ENCODE results near the gene NAALADL2. TPM values are rescaled to one million over a fixed set of nuclear protein-coding genes. Genes with fewer than 3 reads are reported as not detected.

The NAALADL2 gene
- total and polyA plus RNA-seq, 2 donors (not counting 3 experiments of a cell fraction or from before 2014, with no cell fraction given) = 1.1 to 4.0 TPM

GRCh38 chr3:174815750-174816149 is 43.4 kb upstream of the NAALADL2 start:
- Histone ChIP-seq H3K36me3 (ENCODE audit: control insufficient read depth in 2 of 2, extremely low read depth in 1 of 2, insufficient read depth in 2 of 2, low read length in 2 of 2) (no peaks in the 10 kb centered on the region), H4K20me1 (replicated peaks; ENCODE audit: control insufficient read depth, extremely low read depth, insufficient read depth, low read length) (no peaks in the 10 kb centered on the region), H3K9me3 (replicated peaks; ENCODE audit: control insufficient read depth, insufficient read depth, low read length) (no peaks in the 10 kb centered on the region), H2AFZ (ENCODE audit: low read depth, low read length) (no peak overlapping the region), H3K4me2 (ENCODE audit: insufficient read depth, low read length) (no peak overlapping the region), H3K79me2 (ENCODE audit: control insufficient read depth, insufficient read depth, low read length) (no peaks in the 10 kb centered on the region), H3K9me1 (replicated peaks; ENCODE audit: control insufficient read depth, extremely low read depth, insufficient read depth, low read length) (no peaks in the 10 kb centered on the region), H3K27ac (ENCODE audit: insufficient read depth, low read depth, low read length) (no peak overlapping the region), H3K4me1 (ENCODE audit: control insufficient read depth, extremely low read depth, insufficient read depth, low read length) (no peaks in the 10 kb centered on the region), H3K4me3 (replicated peaks in 1 of 3; ENCODE audit: insufficient read depth in 1 of 3, low read depth in 1 of 3, low read length in 3 of 3) (no peak overlapping the region), H3K27me3 (ENCODE audit: control insufficient read depth in 2 of 2, insufficient read depth in 2 of 2, low read length in 2 of 2) (no peaks in the 10 kb centered on the region), H3K9ac (replicated peaks; ENCODE audit: extremely low read depth, insufficient read depth, low read length) (no peak overlapping the region)
- TF ChIP-seq POLR2AphosphoS5 (IDR thresholded peaks at IDR 0.05; ENCODE audit: insufficient read depth, low read depth, low read length) (no peak), POLR2A (IDR thresholded peaks at IDR 0.05; ENCODE audit: low read depth, low read length) (no peak), JUN (IDR thresholded peaks at IDR 0.05; ENCODE audit: borderline replicate concordance, insufficient read depth, insufficient read length, low read depth) (no peak), FOS (IDR thresholded peaks at IDR 0.05; ENCODE audit: borderline replicate concordance, insufficient read depth, low read length) (no peak), EZH2 (IDR thresholded peaks at IDR 0.05; ENCODE audit: borderline replicate concordance, low read depth, low read length, severe bottlenecking) (no peak), MYC (IDR thresholded peaks at IDR 0.05; ENCODE audit: low read depth, low read length) (no peak), MAX (IDR thresholded peaks at IDR 0.05; ENCODE audit: insufficient read depth, insufficient read length) (no peak), GATA2 (IDR thresholded peaks at IDR 0.05; ENCODE audit: insufficient read depth, insufficient read length, low read depth, low read length) (no peak)
- TF ChIP-seq, protein P1, sequence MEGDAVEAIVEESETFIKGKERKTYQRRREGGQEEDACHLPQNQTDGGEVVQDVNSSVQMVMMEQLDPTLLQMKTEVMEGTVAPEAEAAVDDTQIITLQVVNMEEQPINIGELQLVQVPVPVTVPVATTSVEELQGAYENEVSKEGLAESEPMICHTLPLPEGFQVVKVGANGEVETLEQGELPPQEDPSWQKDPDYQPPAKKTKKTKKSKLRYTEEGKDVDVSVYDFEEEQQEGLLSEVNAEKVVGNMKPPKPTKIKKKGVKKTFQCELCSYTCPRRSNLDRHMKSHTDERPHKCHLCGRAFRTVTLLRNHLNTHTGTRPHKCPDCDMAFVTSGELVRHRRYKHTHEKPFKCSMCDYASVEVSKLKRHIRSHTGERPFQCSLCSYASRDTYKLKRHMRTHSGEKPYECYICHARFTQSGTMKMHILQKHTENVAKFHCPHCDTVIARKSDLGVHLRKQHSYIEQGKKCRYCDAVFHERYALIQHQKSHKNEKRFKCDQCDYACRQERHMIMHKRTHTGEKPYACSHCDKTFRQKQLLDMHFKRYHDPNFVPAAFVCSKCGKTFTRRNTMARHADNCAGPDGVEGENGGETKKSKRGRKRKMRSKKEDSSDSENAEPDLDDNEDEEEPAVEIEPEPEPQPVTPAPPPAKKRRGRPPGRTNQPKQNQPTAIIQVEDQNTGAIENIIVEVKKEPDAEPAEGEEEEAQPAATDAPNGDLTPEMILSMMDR (IDR thresholded peaks at IDR 0.05; ENCODE audit: extremely low read depth in 1 of 2, insufficient read depth in 1 of 2, low read depth in 1 of 2, low read length in 2 of 2) = no peak
- dilution Hi-C loops (cut with MboI; ENCODE audit: extremely low pct_ligation_motif_present, low sequenced_read_pairs) (no loop called here), intact Hi-C loops (cut with micrococcal nuclease) (no loop called here)
- CTCF ChIA-PET = no interaction called here
- POLR2A ChIA-PET = no interaction called here
- BruUV-seq (replicated peaks) = no TSS peak
- DNase-seq (ENCODE audit: low read depth, low spot score) (no peak), FAIRE-seq (no peak)

All from endothelial cell of umbilical vein (primary cell).